HUES64 (cell line): ENCODE results near the gene NACC2.

ENCODE experiments used
- H3K27ac ChIP-seq: 2 replicates; pipeline ENCODE4 v1.7.0; 2013; ENCODE audit warnings: low read depth, low read length, inconsistent platforms
- H3K27me3 ChIP-seq: 2 replicates; pipeline ENCODE4 v1.6.1; 2013; ENCODE audit warnings: mild to moderate bottlenecking, low read length; ENCODE audit not compliant: insufficient read depth
- H3K36me3 ChIP-seq: 2 replicates; pipeline ENCODE4 v1.6.1; 2013; ENCODE audit warnings: mild to moderate bottlenecking, low read length; ENCODE audit not compliant: insufficient read depth
- H3K4me1 ChIP-seq: 2 replicates; pipeline ENCODE4 v1.6.1; 2013; ENCODE audit warnings: mild to moderate bottlenecking, low read length, moderate library complexity; ENCODE audit not compliant: insufficient read depth
- H3K4me3 ChIP-seq: 2 replicates; pipeline ENCODE4 v1.5.1; 2013; ENCODE audit warnings: mild to moderate bottlenecking, low read length, moderate library complexity
- H3K9ac ChIP-seq: 2 replicates; pipeline ENCODE4 v1.6.1; 2013; ENCODE audit warnings: mild to moderate bottlenecking, low read depth, low read length
- H3K9me3 ChIP-seq: 2 replicates; pipeline ENCODE4 v1.6.1; 2013; ENCODE audit warnings: low read depth, low read length; ENCODE audit not compliant: insufficient read depth
- WGBS: fragments of 150-250, 120-280 bp; methylation state at CpG from one replicate; pipeline ENCODE4 v1.1.7; 2013; ENCODE audit warnings: missing lambda C conversion rate; 5-methylcytosine and 5-hydroxymethylcytosine counted together

Gene NACC2

DNA sequence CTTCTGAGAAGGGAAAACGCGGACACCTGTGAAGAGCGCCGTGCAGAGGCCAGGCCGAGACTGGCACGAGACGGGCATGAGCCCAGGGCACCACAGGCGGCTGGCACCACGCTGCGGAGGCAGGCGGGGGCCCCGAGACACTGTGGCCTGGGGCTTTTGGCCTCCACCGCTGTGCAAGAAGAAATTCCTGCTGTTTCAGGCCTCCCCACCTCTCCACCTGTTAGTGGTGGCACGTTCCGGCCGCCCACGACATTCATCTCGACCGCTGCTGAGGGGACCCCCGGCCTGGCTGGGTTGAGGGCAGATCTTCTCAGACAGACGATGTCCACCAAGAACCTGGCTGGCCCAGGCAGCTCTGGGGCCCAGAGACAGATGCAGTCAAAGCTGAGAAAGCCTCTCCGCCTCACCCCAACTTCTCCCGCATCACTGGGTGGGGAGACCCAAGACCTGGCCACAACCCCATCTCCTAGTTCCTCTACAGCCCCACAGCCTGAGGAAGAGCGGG, 11.5 kb downstream of the NACC2 start:
- Histone ChIP-seq H3K27ac (no peak overlapping the region), H3K36me3 (no peaks in the 10 kb centered on the region), H3K4me1 (no peaks in the 10 kb centered on the region; the same call in 1 of the 2 replicates), H3K9me3 (no peaks in the 10 kb centered on the region), H3K4me3 (no peak overlapping the region), H3K9ac (no peak overlapping the region), H3K27me3 (no peaks in the 10 kb centered on the region)
- 95% methylated on average over 24 of the region's 24 CpGs for WGBS

DNA sequence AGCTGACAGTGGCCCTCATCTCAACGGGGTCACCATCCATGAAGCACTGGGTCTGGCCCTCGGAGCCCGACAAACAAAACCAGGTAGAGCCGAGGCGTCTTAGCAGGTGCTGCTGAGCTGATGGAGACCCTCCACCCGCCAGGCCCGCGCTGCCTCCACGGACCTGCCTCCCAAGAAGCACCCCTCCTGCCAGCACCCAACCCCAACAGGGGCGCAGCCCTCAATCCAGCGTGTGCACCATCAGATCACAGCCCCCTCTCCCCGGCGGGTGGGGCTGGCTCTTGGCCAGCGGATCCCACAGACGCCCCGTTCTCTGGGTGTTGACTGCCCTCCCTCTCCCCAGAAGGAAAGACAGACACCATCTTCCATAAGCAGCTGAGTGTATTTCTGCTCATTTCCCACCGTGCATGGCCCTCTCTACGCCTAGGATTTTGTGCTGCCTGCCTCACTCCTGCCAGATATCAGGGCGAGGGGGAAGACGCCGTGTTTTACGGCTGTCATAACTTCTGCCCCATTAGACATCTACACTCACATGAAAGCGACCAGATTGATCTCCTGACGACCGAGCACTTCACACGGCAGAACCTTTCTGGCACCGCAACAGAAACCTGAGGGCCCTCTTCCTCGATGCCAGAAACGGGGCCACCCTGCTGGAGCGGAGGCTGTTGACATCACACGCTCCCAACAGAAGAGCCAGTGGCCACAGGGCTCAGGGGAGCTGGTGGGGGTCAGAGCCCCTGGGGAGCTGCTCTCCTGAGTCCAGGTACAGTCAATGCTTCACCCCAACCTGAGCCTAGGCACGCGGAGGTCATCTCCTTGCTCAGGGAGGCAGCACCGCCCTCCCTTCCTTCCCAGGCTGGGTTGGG, 12.4 kb downstream of the NACC2 start:
- H3K27me3 ChIP-seq = no peaks in the 10 kb centered on the region
- no peaks in the 10 kb centered on the region for H3K4me1 ChIP-seq
- no peak overlapping the region for H3K4me3 ChIP-seq
- no peaks in the 10 kb centered on the region for H3K9me3 ChIP-seq
- no peak overlapping the region for H3K9ac ChIP-seq
- WGBS = 94% methylated on average over 33 of the region's 34 CpGs
- H3K27ac ChIP-seq = no peak overlapping the region
- H3K36me3 ChIP-seq = no peaks in the 10 kb centered on the region

- Histone ChIP-seq H3K9ac (no peak overlapping the region; the same call in 1 of the 2 replicates), H3K27me3 (no peaks in the 10 kb centered on the region), H3K4me1 (no peaks in the 10 kb centered on the region), H3K4me3 (no peak overlapping the region), H3K36me3 (no peaks in the 10 kb centered on the region), H3K27ac (no peak overlapping the region), H3K9me3 (no peaks in the 10 kb centered on the region)
- WGBS = 95% methylated on average over 24 of the region's 24 CpGs
These were observed 13.1 kb downstream of the NACC2 start for GRCh38 chr9:136081826-136082495.

GRCh38 chr9:136081113-136081825, 13.8 kb downstream of the NACC2 start:
- Histone ChIP-seq H3K36me3 (no peaks in the 10 kb centered on the region), H3K4me1 (no peaks in the 10 kb centered on the region), H3K27ac (no peak overlapping the region), H3K9ac (peak overlapping the region; percentile 36; the same call in 1 of the 2 replicates), H3K4me3 (no peak overlapping the region), H3K27me3 (no peaks in the 10 kb centered on the region), H3K9me3 (no peaks in the 10 kb centered on the region)
- WGBS = 90% methylated on average over 27 of the region's 27 CpGs

DNA sequence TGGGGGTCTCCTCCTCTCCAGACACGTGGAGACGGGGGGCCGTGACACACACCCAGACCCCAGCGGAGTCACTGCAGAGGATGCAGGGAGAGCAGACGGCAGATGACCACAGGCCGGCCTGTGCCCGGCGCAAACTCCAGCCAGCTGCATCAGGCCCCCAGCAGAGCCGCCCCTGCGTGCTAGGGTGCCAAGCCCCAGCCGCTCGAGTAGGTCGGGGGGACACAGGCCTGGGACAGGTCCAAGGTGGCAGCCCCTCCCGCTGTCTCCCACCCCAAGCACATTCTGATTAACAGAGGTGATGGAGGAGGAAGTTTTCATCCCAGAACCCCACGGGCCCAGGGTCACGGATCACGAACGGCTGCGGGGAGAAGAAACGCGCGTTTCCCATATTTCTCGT, 14.4 kb downstream of the NACC2 start:
- Histone ChIP-seq H3K4me3 (no peak overlapping the region), H3K9me3 (no peaks in the 10 kb centered on the region), H3K9ac (no peak overlapping the region), H3K27ac (no peak overlapping the region), H3K36me3 (no peaks in the 10 kb centered on the region), H3K27me3 (no peaks in the 10 kb centered on the region), H3K4me1 (no peaks in the 10 kb centered on the region)
- WGBS = 90% methylated on average over 23 of the region's 23 CpGs

DNA sequence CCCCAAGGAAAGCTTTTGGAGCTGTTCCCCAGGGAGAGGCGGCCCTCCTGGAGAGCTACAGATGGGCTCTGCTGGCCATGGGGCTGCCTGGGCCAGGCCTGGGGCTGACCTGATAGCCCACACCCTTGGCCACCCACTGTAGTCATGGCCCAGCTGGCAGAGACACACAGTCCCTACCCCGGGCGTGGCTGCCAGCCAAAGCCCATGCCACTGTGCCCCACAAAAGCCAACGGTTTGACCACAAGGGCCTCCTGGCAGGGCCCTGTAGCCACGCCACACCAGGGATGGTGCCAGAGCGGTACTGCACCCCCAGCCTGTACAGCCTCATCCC, 15.2 kb downstream of the NACC2 start:
- H3K4me1 ChIP-seq = no peaks in the 10 kb centered on the region
- no peak overlapping the region for H3K4me3 ChIP-seq
- no peak overlapping the region for H3K27ac ChIP-seq
- 92% methylated on average over 6 of the region's 6 CpGs for WGBS
- H3K36me3 ChIP-seq = no peaks in the 10 kb centered on the region
- no peaks in the 10 kb centered on the region for H3K27me3 ChIP-seq
- no peak overlapping the region for H3K9ac ChIP-seq
- H3K9me3 ChIP-seq = no peaks in the 10 kb centered on the region

- WGBS = 83% methylated on average over 16 of the region's 16 CpGs
- Histone ChIP-seq H3K27me3 (no peaks in the 10 kb centered on the region), H3K9me3 (no peaks in the 10 kb centered on the region), H3K27ac (no peak overlapping the region), H3K9ac (no peak overlapping the region), H3K36me3 (no peaks in the 10 kb centered on the region), H3K4me1 (no peaks in the 10 kb centered on the region), H3K4me3 (no peak overlapping the region)
These were observed 15.7 kb downstream of the NACC2 start for GRCh38 chr9:136079211-136079915.

DNA sequence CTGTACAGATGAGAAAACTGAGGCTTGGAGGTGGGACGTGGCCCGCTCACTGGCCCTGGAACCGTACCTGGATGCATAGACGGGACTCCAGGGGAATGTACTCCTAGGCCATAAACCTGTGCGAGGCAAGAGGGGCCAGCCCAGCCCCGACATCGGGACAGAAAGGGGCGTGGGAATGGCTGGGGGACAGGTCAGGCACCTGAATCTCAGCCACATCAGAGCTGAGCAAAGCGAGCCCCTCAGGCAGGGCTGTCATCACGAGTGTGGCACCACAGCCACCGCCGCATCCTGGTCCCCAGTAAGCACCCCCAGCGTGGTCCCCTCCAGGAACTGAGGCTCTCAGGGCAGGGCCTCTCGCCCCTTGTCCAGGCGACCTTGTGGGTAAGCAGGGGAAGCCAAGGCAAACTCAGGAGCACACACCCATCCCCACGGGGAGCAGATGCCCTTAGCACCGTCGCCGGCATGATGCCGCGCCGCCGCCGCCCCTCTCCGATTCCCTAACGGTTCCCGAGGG, 16.5 kb downstream of the NACC2 start:
- Histone ChIP-seq H3K36me3 (no peaks in the 10 kb centered on the region), H3K27ac (no peak overlapping the region), H3K27me3 (no peaks in the 10 kb centered on the region), H3K9me3 (no peaks in the 10 kb centered on the region), H3K9ac (no peak overlapping the region), H3K4me1 (no peaks in the 10 kb centered on the region), H3K4me3 (no peak overlapping the region)
- WGBS = 94% methylated on average over 27 of the region's 27 CpGs

DNA sequence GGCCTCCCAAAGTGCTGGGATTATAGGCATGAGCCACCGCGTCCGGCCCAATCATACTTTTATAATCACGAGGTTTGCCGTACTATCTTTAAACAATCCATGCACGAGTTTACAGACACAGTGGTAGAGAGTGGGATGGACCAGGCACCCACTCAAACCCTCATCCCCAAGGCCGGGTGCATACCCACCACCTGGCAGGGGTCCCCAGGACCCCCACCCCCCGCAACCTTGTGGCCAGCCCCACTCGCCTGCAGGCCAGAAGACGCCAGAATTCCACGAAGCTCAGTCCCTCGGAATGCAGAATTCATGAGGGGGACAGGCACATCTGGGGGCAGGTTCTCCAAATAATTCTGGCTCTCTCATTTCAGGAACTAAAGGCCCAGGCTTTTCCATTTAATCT, 17.1 kb downstream of the NACC2 start:
- Histone ChIP-seq H3K4me3 (no peak overlapping the region), H3K4me1 (no peaks in the 10 kb centered on the region), H3K27me3 (no peaks in the 10 kb centered on the region), H3K9ac (no peak overlapping the region), H3K36me3 (no peaks in the 10 kb centered on the region), H3K9me3 (no peaks in the 10 kb centered on the region), H3K27ac (no peak overlapping the region)
- 93% methylated on average over 12 of the region's 12 CpGs for WGBS

DNA sequence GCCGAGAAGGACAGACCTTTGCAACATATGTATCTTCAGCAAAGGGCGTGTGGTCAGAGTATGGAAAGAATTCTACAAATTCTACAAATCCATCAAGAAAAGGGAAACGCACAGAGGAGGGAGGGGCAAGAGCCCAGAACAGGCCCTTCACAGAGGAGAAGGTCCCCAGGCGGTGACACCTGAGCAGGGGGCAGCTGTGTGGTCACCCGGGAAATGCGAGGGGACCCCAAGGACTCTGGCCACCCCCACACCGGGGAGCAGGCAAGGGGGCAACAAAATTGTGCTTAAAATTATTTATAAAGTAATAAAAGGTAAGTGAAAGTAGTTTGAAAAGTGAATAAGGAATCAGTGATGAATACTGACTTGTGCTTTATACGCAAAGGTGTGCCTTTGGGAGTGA, 17.6 kb downstream of the NACC2 start:
- Histone ChIP-seq H3K4me3 (no peak overlapping the region), H3K36me3 (no peaks in the 10 kb centered on the region), H3K9me3 (no peaks in the 10 kb centered on the region), H3K27me3 (no peaks in the 10 kb centered on the region), H3K9ac (no peak overlapping the region), H3K4me1 (no peaks in the 10 kb centered on the region), H3K27ac (no peak overlapping the region)
- WGBS = 92% methylated on average over 8 of the region's 8 CpGs
